GM19035 (cell line): ENCODE data around the gene MTMR2.

Source experiments
- ATAC-seq: cut with Tn5 transposase; IDR thresholded peaks from one replicate; pipeline ENCODE4 v1.9.1; 2021; ENCODE audit not compliant: unreplicated experiment

MTMR2 gene

GRCh38 chr11:95788921-95789505 lies 134.9 kb downstream of the MTMR2 start:
- peak; percentile 1 for ATAC-seq
